ENCODE results near the gene TBC1D17. TPM values are rescaled to one million over a fixed set of nuclear protein-coding genes. Genes with fewer than 3 reads are reported as not detected.

The TBC1D17 gene
- polyA plus RNA-seq, 1 donor (not counting 4 experiments of a cell fraction or from before 2014, with no cell fraction given) = 9.4 TPM

- Histone ChIP-seq H3K4me1 (ENCODE audit: control insufficient read depth, extremely low read depth, insufficient read depth, low read length) (peaks cover 8% of the 10 kb centered on the region), H3K79me2 (ENCODE audit: control insufficient read depth, insufficient read depth, low read length) (no peaks in the 10 kb centered on the region), H4K20me1 (ENCODE audit: control insufficient read depth, extremely low read depth, insufficient read depth, low read length) (no peaks in the 10 kb centered on the region), H3K9ac (ENCODE audit: control insufficient read depth, extremely low read depth, insufficient read depth, low read length) (no peak overlapping the region), H3K9me3 (ENCODE audit: control insufficient read depth, low read depth, low read length) (no peaks in the 10 kb centered on the region), H3K27me3 (ENCODE audit: control insufficient read depth, extremely low read depth, insufficient read depth, low read length) (no peaks in the 10 kb centered on the region), H3K4me2 (ENCODE audit: control insufficient read depth, extremely low read depth, insufficient read depth, low read depth, low read length) (no peak overlapping the region), H3K36me3 (ENCODE audit: control insufficient read depth in 2 of 2, extremely low read depth in 1 of 2, insufficient read depth in 2 of 2, low read length in 2 of 2) (peaks cover 0 to 5% of the 10 kb centered on the region in 2 experiments), H2AFZ (ENCODE audit: control insufficient read depth, low read length) (no peak overlapping the region), H3K27ac (ENCODE audit: control insufficient read depth, insufficient read depth, low read length) (no peak overlapping the region), H3K9me1 (ENCODE audit: control insufficient read depth, extremely low read depth, insufficient read depth, low read length) (no peaks in the 10 kb centered on the region), H3K4me3 (ENCODE audit: control insufficient read depth in 2 of 3, extremely low read depth in 1 of 3, insufficient read depth in 2 of 3, low read depth in 1 of 3, low read length in 3 of 3) (no peak overlapping the region)
- no peak for TF ChIP-seq CTCF (optimal IDR thresholded peaks at IDR 0.05 in 1 of 3, IDR thresholded peaks at IDR 0.05 in 1 of 3, conservative IDR thresholded peaks at IDR 0.05 in 1 of 3; ENCODE audit: extremely low read depth in 1 of 3, insufficient read depth in 2 of 3, low read length in 3 of 3)
- TF ChIP-seq EZH2 (IDR thresholded peaks at IDR 0.05; ENCODE audit: low read length) = no peak
- dilution Hi-C loops (cut with MboI; ENCODE audit: extremely low pct_ligation_motif_present, low sequenced_read_pairs) = no loop called here
- FAIRE-seq (no peak), DNase-seq (ENCODE audit: low read depth, low spot score) (no peak)
Measured at GRCh38 chr19:49936549-49936948, 59.0 kb downstream of the TBC1D17 start.

- Histone ChIP-seq H4K20me1 (ENCODE audit: control insufficient read depth, extremely low read depth, insufficient read depth, low read length) (no peaks in the 10 kb centered on the region), H3K4me3 (ENCODE audit: control insufficient read depth in 2 of 3, extremely low read depth in 1 of 3, insufficient read depth in 2 of 3, low read depth in 1 of 3, low read length in 3 of 3) (no peak overlapping the region), H3K79me2 (ENCODE audit: control insufficient read depth, insufficient read depth, low read length) (no peaks in the 10 kb centered on the region), H3K9me3 (ENCODE audit: control insufficient read depth, low read depth, low read length) (no peaks in the 10 kb centered on the region), H3K27me3 (ENCODE audit: control insufficient read depth, extremely low read depth, insufficient read depth, low read length) (no peaks in the 10 kb centered on the region), H3K4me2 (ENCODE audit: control insufficient read depth, extremely low read depth, insufficient read depth, low read depth, low read length) (peak overlapping the region; percentile 62), H2AFZ (ENCODE audit: control insufficient read depth, low read length) (peak overlapping the region; percentile 4), H3K36me3 (ENCODE audit: control insufficient read depth in 2 of 2, extremely low read depth in 1 of 2, insufficient read depth in 2 of 2, low read length in 2 of 2) (peaks cover 0 to 2% of the 10 kb centered on the region in 2 experiments), H3K4me1 (ENCODE audit: control insufficient read depth, extremely low read depth, insufficient read depth, low read length) (peaks cover 2% of the 10 kb centered on the region), H3K27ac (ENCODE audit: control insufficient read depth, insufficient read depth, low read length) (no peak overlapping the region), H3K9ac (ENCODE audit: control insufficient read depth, extremely low read depth, insufficient read depth, low read length) (no peak overlapping the region), H3K9me1 (ENCODE audit: control insufficient read depth, extremely low read depth, insufficient read depth, low read length) (no peaks in the 10 kb centered on the region)
- FAIRE-seq (no peak), DNase-seq (ENCODE audit: low read depth, low spot score) (no peak)
- TF ChIP-seq EZH2 (IDR thresholded peaks at IDR 0.05; ENCODE audit: low read length) (no peak), CTCF (optimal IDR thresholded peaks at IDR 0.05 in 1 of 3, IDR thresholded peaks at IDR 0.05 in 1 of 3, conservative IDR thresholded peaks at IDR 0.05 in 1 of 3; ENCODE audit: extremely low read depth in 1 of 3, insufficient read depth in 2 of 3, low read length in 3 of 3) (peak; percentile 90 to 97 (median 94))
- dilution Hi-C loops (cut with MboI; ENCODE audit: extremely low pct_ligation_motif_present, low sequenced_read_pairs) = no loop called here
Measured at GRCh38 chr19:49937750-49938381, 60.4 kb downstream of the TBC1D17 start.

Small RNA genes lying within 50 kb of the gene (small RNA-seq; reads per million reads assigned to genes)
- gene MIR4749 (ENCODE audit: insufficient read length in 3 of 3, low read depth in 3 of 3, low replicate concordance in 1 of 3) = 0 to 0.33 (median 0) reads per million in 3 experiments

Other genes with a start within 250 kb of the TBC1D17 start
- 98.1 to 184 TPM (median 154 TPM) in 3 replicates for gene RRAS, start 237.6 kb upstream of the TBC1D17 start, polyA plus RNA-seq
- 3.4 to 20.9 TPM (median 5.8 TPM) in 3 replicates for gene SCAF1, start 235.5 kb upstream of the TBC1D17 start, polyA plus RNA-seq
- gene IRF3, start 211.8 kb upstream of the TBC1D17 start, polyA plus RNA-seq = 50.4 to 67.5 TPM (median 57.7 TPM) in 3 replicates
- 11.8 to 14.8 TPM (median 14.0 TPM) in 3 replicates for gene BCL2L12, start 211.8 kb upstream of the TBC1D17 start, polyA plus RNA-seq
- gene PRMT1, start 200.4 kb upstream of the TBC1D17 start, polyA plus RNA-seq = 280 to 322 TPM (median 311 TPM) in 3 replicates
- gene ADM5, start 188.1 kb upstream of the TBC1D17 start, polyA plus RNA-seq = 0.73 to 0.76 TPM (median 0.73 TPM) in 3 replicates
- 0.39 to 0.49 TPM (median 0.41 TPM) in 3 replicates for gene CPT1C, start 186.6 kb upstream of the TBC1D17 start, polyA plus RNA-seq
- 1.3 to 2.2 TPM (median 1.9 TPM) in 3 replicates for gene TSKS, start 114.4 kb upstream of the TBC1D17 start, polyA plus RNA-seq
- 36.7 to 67.7 TPM (median 52.7 TPM) in 3 replicates for gene AP2A1, start 110.7 kb upstream of the TBC1D17 start, polyA plus RNA-seq
- 2.6 to 4.7 TPM (median 3.7 TPM) in 3 replicates for gene FUZ, start 64.4 kb upstream of the TBC1D17 start, polyA plus RNA-seq
- gene MED25, start 59.4 kb upstream of the TBC1D17 start, polyA plus RNA-seq = 12.5 to 37.0 TPM (median 13.9 TPM) in 3 replicates
- 22.9 to 49.0 TPM (median 32.1 TPM) in 3 replicates for gene PTOV1, start 26.5 kb upstream of the TBC1D17 start, polyA plus RNA-seq
- 19.3 to 26.4 TPM (median 19.6 TPM) in 3 replicates for gene PNKP, start 10.1 kb upstream of the TBC1D17 start, polyA plus RNA-seq
- gene AKT1S1, start 347 bp upstream of the TBC1D17 start, polyA plus RNA-seq = 27.2 to 43.8 TPM (median 28.8 TPM) in 3 replicates
- gene IL4I1, start 19.2 kb downstream of the TBC1D17 start, polyA plus RNA-seq = 0.09 to 0.22 TPM (median 0.13 TPM) in 3 replicates
- 4.6 to 9.3 TPM (median 6.0 TPM) in 3 replicates for gene ATF5, start 51.5 kb downstream of the TBC1D17 start, polyA plus RNA-seq
- 10.1 to 16.6 TPM (median 12.9 TPM) in 3 replicates for gene NUP62, start 51.8 kb downstream of the TBC1D17 start, polyA plus RNA-seq
- not detected in 3 replicates for gene SIGLEC11, start 83.5 kb downstream of the TBC1D17 start, polyA plus RNA-seq
- 15.6 to 36.0 TPM (median 16.2 TPM) in 3 replicates for gene VRK3, start 147.7 kb downstream of the TBC1D17 start, polyA plus RNA-seq
- gene ZNF473, start 148.3 kb downstream of the TBC1D17 start, polyA plus RNA-seq = 5.4 to 9.3 TPM (median 7.7 TPM) in 3 replicates